ENCODE data around the gene RAF1. TPM values are rescaled to one million over a fixed set of nuclear protein-coding genes. Genes with fewer than 3 reads are reported as not detected.

Gene RAF1
- polyA plus RNA-seq, result 10 to 100 TPM; 47.9 to 84.3 (median 70.5) TPM
- long read RNA-seq, donor 1, result 0 reads
- long read RNA-seq, donor 2, partial matches to known transcripts, result 0 of 4 reads
- long read RNA-seq, donor 2, other reads (novel, unspliced or antisense), result 0 of 4 reads
- long read RNA-seq, donor 3, partial matches to known transcripts, result 14 of 17 reads
- long read RNA-seq, donor 3, other reads (novel, unspliced or antisense), result 0 of 17 reads
- long read RNA-seq, donor 4, result 0 reads
- long read RNA-seq, donor 5, result 0 reads
- long read RNA-seq, donor 6, partial matches to known transcripts, result 0 of 3 reads
- long read RNA-seq, donor 6, other reads (novel, unspliced or antisense), result 0 of 3 reads
- long read RNA-seq, donor 7, result 0 reads
- long read RNA-seq, donor 8, result 0 reads
- long read RNA-seq, donor 9, result 0 reads
- long read RNA-seq, donor 10, transcript RAF1-201 (17 exons, 3,300 nt), result major isoform, 10 of 21 reads
- long read RNA-seq, donor 10, partial matches to known transcripts, result 5 of 21 reads
- long read RNA-seq, donor 10, other reads (novel, unspliced or antisense), result 0 of 21 reads

- Histone ChIP-seq H3K27me3 (ENCODE audit: control insufficient read depth in 3 of 3, insufficient read depth in 3 of 3, low read length in 3 of 3) (no peaks in the 10 kb centered on the region), H3K4me1 (ENCODE audit: control insufficient read depth in 3 of 3, insufficient read depth in 2 of 3, low read depth in 1 of 3, low read length in 2 of 3) (peaks cover 1 to 10% (median 8%) of the 10 kb centered on the region in 3 donors), H3K9me3 (ENCODE audit: control insufficient read depth in 2 of 2, insufficient read depth in 1 of 2, low read depth in 1 of 2, low read length in 1 of 2) (no peaks in the 10 kb centered on the region), H3K4me3 (ENCODE audit: low read depth in 1 of 3, low read length in 3 of 3) (peak within 1 kb of the TSS; percentile 61 to 98 (median 79)), H3K27ac (ENCODE audit: low read depth in 1 of 3, low read length in 2 of 3) (peak within 1 kb of the TSS; percentile 92 to 100 (median 99)), H3K36me3 (ENCODE audit: control insufficient read depth in 3 of 3, insufficient read depth in 2 of 3, low read depth in 1 of 3, low read length in 3 of 3) (no peaks in the 10 kb centered on the region)
- WGBS, 3 donors, result 1% methylated on average over 47 to 62 of the region's 62 CpGs
- peak; percentile 98 to 99 for DNase-seq
- FAIRE-seq, result no peak
Measured at GRCh38 chr3:12663936-12664908, at the start of gene RAF1. TSS of gene RAF1 (minus strand) at chr3:12664117. CDS start at chr3:12618721, 45,396 bp downstream.

- FAIRE-seq (no peak), DNase-seq (no peak)
- WGBS, 3 donors, result 79 to 87% (median 81%) methylated on average over 4 of the region's 4 CpGs
- H3K27ac ChIP-seq (ENCODE audit: low read depth in 1 of 3, low read length in 2 of 3), result no peak overlapping the region
- no peaks in the 10 kb centered on the region for H3K9me3 ChIP-seq (ENCODE audit: control insufficient read depth in 2 of 2, insufficient read depth in 1 of 2, low read depth in 1 of 2, low read length in 1 of 2)
- no peak overlapping the region for H3K4me3 ChIP-seq (ENCODE audit: low read depth in 1 of 3, low read length in 3 of 3)
- no peaks in the 10 kb centered on the region for H3K4me1 ChIP-seq (ENCODE audit: control insufficient read depth in 3 of 3, insufficient read depth in 2 of 3, low read depth in 1 of 3, low read length in 2 of 3)
- no peaks in the 10 kb centered on the region for H3K36me3 ChIP-seq (ENCODE audit: control insufficient read depth in 3 of 3, insufficient read depth in 2 of 3, low read depth in 1 of 3, low read length in 3 of 3)
- H3K27me3 ChIP-seq (ENCODE audit: control insufficient read depth in 3 of 3, insufficient read depth in 3 of 3, low read length in 3 of 3), result no peaks in the 10 kb centered on the region
Measured at GRCh38 chr3:12710062-12710461, 46.1 kb upstream of the RAF1 start.

GRCh38 chr3:12709334-12709733 is 45.4 kb upstream of the RAF1 start:
- Histone ChIP-seq H3K4me1 (ENCODE audit: control insufficient read depth in 3 of 3, insufficient read depth in 2 of 3, low read depth in 1 of 3, low read length in 2 of 3) (no peaks in the 10 kb centered on the region), H3K36me3 (ENCODE audit: control insufficient read depth in 3 of 3, insufficient read depth in 2 of 3, low read depth in 1 of 3, low read length in 3 of 3) (no peaks in the 10 kb centered on the region), H3K27ac (ENCODE audit: low read depth in 1 of 3, low read length in 2 of 3) (no peak overlapping the region), H3K27me3 (ENCODE audit: control insufficient read depth in 3 of 3, insufficient read depth in 3 of 3, low read length in 3 of 3) (no peaks in the 10 kb centered on the region), H3K4me3 (ENCODE audit: low read depth in 1 of 3, low read length in 3 of 3) (no peak overlapping the region), H3K9me3 (ENCODE audit: control insufficient read depth in 2 of 2, insufficient read depth in 1 of 2, low read depth in 1 of 2, low read length in 1 of 2) (no peaks in the 10 kb centered on the region)
- FAIRE-seq, result no peak
- 77 to 93% (median 82%) methylated on average over 3 of the region's 3 CpGs for WGBS, 3 donors
- DNase-seq, result no peak

- no peak for FAIRE-seq
- H3K4me3 ChIP-seq (ENCODE audit: low read depth in 1 of 3, low read length in 3 of 3), result no peak overlapping the region
- no peaks in the 10 kb centered on the region for H3K36me3 ChIP-seq (ENCODE audit: control insufficient read depth in 3 of 3, insufficient read depth in 2 of 3, low read depth in 1 of 3, low read length in 3 of 3)
- no peaks in the 10 kb centered on the region for H3K27me3 ChIP-seq (ENCODE audit: control insufficient read depth in 3 of 3, insufficient read depth in 3 of 3, low read length in 3 of 3)
- H3K4me1 ChIP-seq (ENCODE audit: control insufficient read depth in 3 of 3, insufficient read depth in 2 of 3, low read depth in 1 of 3, low read length in 2 of 3), result peaks cover 0 to 5% (median 2%) of the 10 kb centered on the region in 3 donors
- H3K9me3 ChIP-seq (ENCODE audit: control insufficient read depth in 2 of 2, insufficient read depth in 1 of 2, low read depth in 1 of 2, low read length in 1 of 2), result no peaks in the 10 kb centered on the region
- DNase-seq, result no peak
- WGBS, 3 donors, result 59 to 69% (median 65%) methylated on average over 6 of the region's 6 CpGs
- no peak overlapping the region for H3K27ac ChIP-seq (ENCODE audit: low read depth in 1 of 3, low read length in 2 of 3)
Measured at GRCh38 chr3:12708584-12709192, 44.8 kb upstream of the RAF1 start.

GRCh38 chr3:12707449-12707848 is 43.5 kb upstream of the RAF1 start:
- FAIRE-seq, result no peak
- 49 to 77% (median 70%) methylated on average over 2 of the region's 2 CpGs for WGBS, 3 donors
- peak; percentile 21 to 31 for DNase-seq

GRCh38 chr3:12706504-12707253 is 42.8 kb upstream of the RAF1 start:
- 84 to 93% (median 86%) methylated on average over 2 of the region's 2 CpGs for WGBS, 3 donors
- H3K4me1 ChIP-seq (ENCODE audit: control insufficient read depth in 3 of 3, insufficient read depth in 2 of 3, low read depth in 1 of 3, low read length in 2 of 3), result peaks cover 0 to 17% (median 2%) of the 10 kb centered on the region in 3 donors
- H3K9me3 ChIP-seq (ENCODE audit: control insufficient read depth in 2 of 2, insufficient read depth in 1 of 2, low read depth in 1 of 2, low read length in 1 of 2), result no peaks in the 10 kb centered on the region
- H3K36me3 ChIP-seq (ENCODE audit: control insufficient read depth in 3 of 3, insufficient read depth in 2 of 3, low read depth in 1 of 3, low read length in 3 of 3), result no peaks in the 10 kb centered on the region
- H3K4me3 ChIP-seq (ENCODE audit: low read depth in 1 of 3, low read length in 3 of 3), result no peak overlapping the region
- peak; percentile 74 to 89 for DNase-seq
- no peak for FAIRE-seq
- no peaks in the 10 kb centered on the region for H3K27me3 ChIP-seq (ENCODE audit: control insufficient read depth in 3 of 3, insufficient read depth in 3 of 3, low read length in 3 of 3)
- no peak overlapping the region for H3K27ac ChIP-seq (ENCODE audit: low read depth in 1 of 3, low read length in 2 of 3)

More at GRCh38 chr3:12707449-12707848, 43.5 kb upstream of the RAF1 start:
- Histone ChIP-seq H3K4me1 (ENCODE audit: control insufficient read depth in 3 of 3, insufficient read depth in 2 of 3, low read depth in 1 of 3, low read length in 2 of 3) (peaks cover 0 to 17% (median 2%) of the 10 kb centered on the region in 3 donors), H3K36me3 (ENCODE audit: control insufficient read depth in 3 of 3, insufficient read depth in 2 of 3, low read depth in 1 of 3, low read length in 3 of 3) (no peaks in the 10 kb centered on the region), H3K27ac (ENCODE audit: low read depth in 1 of 3, low read length in 2 of 3) (no peak overlapping the region), H3K27me3 (ENCODE audit: control insufficient read depth in 3 of 3, insufficient read depth in 3 of 3, low read length in 3 of 3) (no peaks in the 10 kb centered on the region), H3K4me3 (ENCODE audit: low read depth in 1 of 3, low read length in 3 of 3) (no peak overlapping the region), H3K9me3 (ENCODE audit: control insufficient read depth in 2 of 2, insufficient read depth in 1 of 2, low read depth in 1 of 2, low read length in 1 of 2) (no peaks in the 10 kb centered on the region)

GRCh38 chr3:12705981-12706380 is 42.1 kb upstream of the RAF1 start:
- Histone ChIP-seq H3K36me3 (ENCODE audit: control insufficient read depth in 3 of 3, insufficient read depth in 2 of 3, low read depth in 1 of 3, low read length in 3 of 3) (no peaks in the 10 kb centered on the region), H3K4me1 (ENCODE audit: control insufficient read depth in 3 of 3, insufficient read depth in 2 of 3, low read depth in 1 of 3, low read length in 2 of 3) (peaks cover 0 to 19% (median 2%) of the 10 kb centered on the region in 3 donors), H3K27ac (ENCODE audit: low read depth in 1 of 3, low read length in 2 of 3) (no peak overlapping the region), H3K9me3 (ENCODE audit: control insufficient read depth in 2 of 2, insufficient read depth in 1 of 2, low read depth in 1 of 2, low read length in 1 of 2) (no peaks in the 10 kb centered on the region), H3K27me3 (ENCODE audit: control insufficient read depth in 3 of 3, insufficient read depth in 3 of 3, low read length in 3 of 3) (no peaks in the 10 kb centered on the region), H3K4me3 (ENCODE audit: low read depth in 1 of 3, low read length in 3 of 3) (no peak overlapping the region)
- FAIRE-seq (no peak), DNase-seq (no peak)
- WGBS, 3 donors, result 80 to 96% (median 86%) methylated on average over 1 of the region's 1 CpG
